WERI-Rb-1 (cell line): ENCODE data around the gene RSPH9.

Experiments used
- DNase-seq: peaks from one replicate; pipeline ENCODE4 v3.0.0-alpha.2; 2020
- H3K27ac ChIP-seq: fragments of 250-450 bp; sonication (Bioruptor Pico); 2 replicates; pipeline ENCODE4 v1.5.1; 2020; ENCODE audit warnings: mild to moderate bottlenecking, moderate library complexity
- H3K27me3 ChIP-seq: fragments of 250-450 bp; sonication (Bioruptor Pico); 2 replicates; pipeline ENCODE4 v1.5.1; 2021; ENCODE audit warnings: mild to moderate bottlenecking, low read depth, moderate library complexity; ENCODE audit not compliant: insufficient read depth, severe bottlenecking
- H3K36me3 ChIP-seq: fragments of 250-450 bp; sonication (Bioruptor Pico); 2 replicates; pipeline ENCODE4 v1.5.1; 2020; ENCODE audit warnings: mild to moderate bottlenecking, moderate library complexity
- H3K4me3 ChIP-seq: 2 replicates; pipeline ENCODE4 v1.5.1; 2011; ENCODE audit warnings: low read depth, mild to moderate bottlenecking, control low read depth, low read length
- H3K9me3 ChIP-seq: fragments of 250-450 bp; sonication (Bioruptor Pico); 2 replicates; pipeline ENCODE4 v1.5.1; 2021; ENCODE audit warnings: mild to moderate bottlenecking, moderate library complexity; ENCODE audit not compliant: severe bottlenecking
- TF ChIP-seq, protein P1 (sequence below): IDR thresholded peaks from 2 replicates; pipeline ENCODE4 v1.5.1; 2011; ENCODE audit warnings: low read depth, mild to moderate bottlenecking, control low read depth, inconsistent platforms, low read length

The RSPH9 gene

DNA sequence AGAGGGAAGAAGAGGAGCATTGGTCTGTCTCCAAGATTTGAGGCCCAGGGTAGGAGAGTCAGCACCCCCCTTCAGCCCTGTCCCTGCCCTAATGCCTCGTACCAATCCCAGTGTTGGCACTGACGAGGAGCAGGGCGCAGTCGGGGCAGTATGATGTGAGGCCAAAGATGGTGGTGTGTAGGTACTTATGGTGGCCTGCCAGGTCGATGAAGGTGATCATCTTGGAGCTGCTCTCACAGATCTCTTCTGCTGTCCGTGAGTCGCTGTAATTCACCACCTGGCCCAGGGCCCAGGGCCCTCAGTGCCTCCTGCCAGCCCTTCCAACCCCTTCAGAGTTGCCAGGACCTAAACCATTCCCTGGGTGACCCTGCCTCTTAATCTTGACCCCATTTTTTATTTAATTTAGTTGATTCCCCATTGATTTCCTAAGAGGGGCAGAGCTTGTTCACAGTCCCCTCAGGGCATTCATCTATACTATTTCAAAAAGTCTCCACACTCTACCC is 20.0 kb upstream of the RSPH9 start:
- H3K27me3 ChIP-seq = no peaks in the 10 kb centered on the region
- H3K4me3 ChIP-seq = no peak overlapping the region
- DNase-seq = no peak
- peaks cover 81% of the 10 kb centered on the region for H3K36me3 ChIP-seq
- H3K9me3 ChIP-seq = no peaks in the 10 kb centered on the region
- no peak overlapping the region for H3K27ac ChIP-seq
- TF ChIP-seq, protein P1, sequence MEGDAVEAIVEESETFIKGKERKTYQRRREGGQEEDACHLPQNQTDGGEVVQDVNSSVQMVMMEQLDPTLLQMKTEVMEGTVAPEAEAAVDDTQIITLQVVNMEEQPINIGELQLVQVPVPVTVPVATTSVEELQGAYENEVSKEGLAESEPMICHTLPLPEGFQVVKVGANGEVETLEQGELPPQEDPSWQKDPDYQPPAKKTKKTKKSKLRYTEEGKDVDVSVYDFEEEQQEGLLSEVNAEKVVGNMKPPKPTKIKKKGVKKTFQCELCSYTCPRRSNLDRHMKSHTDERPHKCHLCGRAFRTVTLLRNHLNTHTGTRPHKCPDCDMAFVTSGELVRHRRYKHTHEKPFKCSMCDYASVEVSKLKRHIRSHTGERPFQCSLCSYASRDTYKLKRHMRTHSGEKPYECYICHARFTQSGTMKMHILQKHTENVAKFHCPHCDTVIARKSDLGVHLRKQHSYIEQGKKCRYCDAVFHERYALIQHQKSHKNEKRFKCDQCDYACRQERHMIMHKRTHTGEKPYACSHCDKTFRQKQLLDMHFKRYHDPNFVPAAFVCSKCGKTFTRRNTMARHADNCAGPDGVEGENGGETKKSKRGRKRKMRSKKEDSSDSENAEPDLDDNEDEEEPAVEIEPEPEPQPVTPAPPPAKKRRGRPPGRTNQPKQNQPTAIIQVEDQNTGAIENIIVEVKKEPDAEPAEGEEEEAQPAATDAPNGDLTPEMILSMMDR = no peak

DNA sequence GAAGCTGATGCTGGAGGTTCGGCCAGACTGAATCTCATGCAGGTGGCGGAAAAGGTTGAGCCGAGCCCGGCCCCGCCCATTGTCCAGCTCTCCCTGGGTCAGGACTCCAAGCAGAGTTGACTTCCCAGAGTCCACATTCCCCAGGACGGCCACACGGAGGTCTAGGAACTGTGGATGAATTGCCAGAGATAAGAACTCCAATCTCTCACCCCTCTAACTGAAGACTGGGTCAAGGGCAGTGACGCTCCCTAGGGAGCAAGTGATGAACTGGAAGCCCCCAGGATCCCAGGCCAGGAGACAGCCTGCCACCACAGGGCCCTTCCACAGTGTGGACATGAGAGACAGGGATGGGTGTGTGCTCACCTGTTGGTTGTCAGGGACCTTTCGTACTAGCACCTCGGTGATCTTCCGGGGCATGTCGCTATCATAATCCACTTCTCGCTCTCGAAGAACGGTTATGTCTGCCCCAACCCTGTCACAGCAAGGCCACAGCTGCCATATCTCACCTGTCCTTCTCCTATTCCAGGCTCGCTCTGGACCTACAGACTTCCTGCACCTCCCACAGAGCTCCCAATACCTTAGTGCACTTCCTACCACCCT is 19.3 kb upstream of the RSPH9 start:
- DNase-seq = no peak
- Histone ChIP-seq H3K9me3 (no peaks in the 10 kb centered on the region), H3K36me3 (peaks cover 75% of the 10 kb centered on the region), H3K27ac (no peak overlapping the region), H3K27me3 (no peaks in the 10 kb centered on the region), H3K4me3 (no peak overlapping the region)
- TF ChIP-seq, protein P1 = no peak

GRCh38 chr6:43627008-43627825 is 17.6 kb upstream of the RSPH9 start:
- Histone ChIP-seq H3K27me3 (no peaks in the 10 kb centered on the region), H3K27ac (no peak overlapping the region), H3K36me3 (peaks cover 58% of the 10 kb centered on the region), H3K9me3 (no peaks in the 10 kb centered on the region), H3K4me3 (no peak overlapping the region)
- TF ChIP-seq, protein P1 = no peak
- no peak for DNase-seq

DNA sequence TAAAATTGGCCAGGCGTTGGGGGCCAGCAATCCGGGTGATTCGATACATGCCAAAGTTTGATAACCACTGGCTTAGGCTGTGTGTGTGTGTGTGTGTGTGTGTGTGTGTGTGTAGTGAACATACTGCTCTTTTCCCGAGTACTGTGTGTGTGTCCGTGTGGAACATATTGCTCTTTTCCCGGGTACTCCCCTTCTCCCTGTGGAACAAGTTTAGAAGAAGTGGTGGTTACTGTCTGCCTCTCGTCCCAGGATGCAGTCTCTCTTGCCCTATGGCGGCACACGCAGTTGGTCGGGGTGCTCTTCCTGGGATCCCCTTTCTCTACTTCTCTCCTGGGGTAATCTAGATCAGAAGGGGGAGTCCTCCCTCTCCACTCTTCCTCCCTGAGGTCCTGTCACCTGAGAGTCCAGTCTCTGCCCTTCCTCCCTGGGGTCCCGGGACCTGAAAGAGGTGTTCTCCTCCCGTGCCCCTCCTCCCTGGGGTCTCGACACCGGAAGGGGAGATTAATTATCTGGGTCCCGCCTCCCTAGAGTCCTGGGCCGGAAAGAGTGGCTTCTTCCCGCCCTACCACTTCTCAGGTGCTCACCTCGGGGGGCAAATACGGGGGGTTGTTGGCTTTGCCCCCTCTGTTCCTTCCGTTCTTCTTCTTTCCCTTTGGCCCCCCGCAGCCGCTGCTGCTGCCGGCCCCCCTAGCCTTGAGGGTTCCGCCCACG is 16.3 kb upstream of the RSPH9 start:
- DNase-seq = peak; percentile 89
- H3K4me3 ChIP-seq = peak overlapping the region; percentile 87

DNA sequence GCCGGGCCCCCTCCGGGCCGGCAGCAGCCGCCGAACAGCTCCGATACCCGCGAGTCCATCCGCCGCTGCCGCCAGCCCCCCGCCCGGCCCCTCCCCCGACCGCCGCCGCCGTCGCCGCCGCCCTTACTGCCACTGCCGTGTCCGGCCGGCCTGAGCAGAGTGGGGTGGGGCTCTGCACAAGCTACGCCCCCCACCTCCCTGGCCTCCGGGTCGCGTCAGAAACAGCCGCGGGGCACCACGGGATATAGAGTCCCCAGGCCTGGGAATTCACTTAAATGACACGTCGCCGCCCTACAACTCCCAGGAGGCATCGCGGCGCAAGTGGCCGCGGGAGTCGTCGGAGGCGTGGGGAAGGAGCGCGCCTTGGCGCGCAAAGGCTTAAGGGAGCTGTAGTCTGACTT is 15.7 kb upstream of the RSPH9 start, which contains the start of gene GTPBP2:
Gene GTPBP2, minus strand, starts transcription at position 161 of the 401 bp plus-strand sequence. Its CDS starts 102 bp downstream, at position 59.
- Histone ChIP-seq H3K9me3 (no peaks in the 10 kb centered on the region), H3K4me3 (peak within 1 kb of the TSS; percentile 87), H3K27me3 (no peaks in the 10 kb centered on the region), H3K27ac (peak within 1 kb of the TSS; percentile 99), H3K36me3 (peaks cover 39% of the 10 kb centered on the region)
- DNase-seq = peak; percentile 100
- TF ChIP-seq, protein P1 = no peak

More for the DNA sequence above, 16.3 kb upstream of the RSPH9 start:
- peak overlapping the region; percentile 99 for H3K27ac ChIP-seq
- H3K9me3 ChIP-seq = no peaks in the 10 kb centered on the region
- H3K27me3 ChIP-seq = no peaks in the 10 kb centered on the region
- peaks cover 45% of the 10 kb centered on the region for H3K36me3 ChIP-seq
- TF ChIP-seq, protein P1 = no peak
